ENCODE data around the gene BCL2L13.
"Not testable (repeated sequence)": the region's sequence is repeated elsewhere in the genome, so short reads cannot be mapped to it uniquely, and the experiment has no call there.

BCL2L13 gene

GRCh38 chr22:17642357-17642756, 3.8 kb downstream of the BCL2L13 start:
- H3K36me3 ChIP-seq (replicated peaks); H3K9me3 ChIP-seq; DNase-seq (ENCODE audit: low spot score in 2 of 2); H3K4me3 ChIP-seq; H3K4me1 ChIP-seq; H3K27me3 ChIP-seq (ENCODE audit: low read depth); in situ Hi-C loops (cut with MboI; ENCODE audit: low sequenced_read_pairs): not testable (repeated sequence)

- no peaks in the 10 kb centered on the region for H3K9me3 ChIP-seq
- no peaks in the 10 kb centered on the region for H3K27me3 ChIP-seq (ENCODE audit: low read depth)
- no peak overlapping the region for H3K4me3 ChIP-seq
- H3K36me3 ChIP-seq (replicated peaks) = no peaks in the 10 kb centered on the region
- in situ Hi-C loops (cut with MboI; ENCODE audit: low sequenced_read_pairs) = no loop called here
- no peak for DNase-seq (ENCODE audit: low spot score in 2 of 2)
- H3K4me1 ChIP-seq = peaks cover 4% of the 10 kb centered on the region; the same call in 1 of the 2 replicates
Measured at GRCh38 chr22:17647452-17647851, 8.9 kb downstream of the BCL2L13 start.

GRCh38 chr22:17647991-17648390, 9.4 kb downstream of the BCL2L13 start:
- in situ Hi-C loops (cut with MboI; ENCODE audit: low sequenced_read_pairs) = no loop called here
- no peaks in the 10 kb centered on the region for H3K9me3 ChIP-seq
- H3K4me1 ChIP-seq = peaks cover 4% of the 10 kb centered on the region; the same call in 1 of the 2 replicates
- H3K27me3 ChIP-seq (ENCODE audit: low read depth) = no peaks in the 10 kb centered on the region
- H3K36me3 ChIP-seq (replicated peaks) = no peaks in the 10 kb centered on the region
- no peak for DNase-seq (ENCODE audit: low spot score in 2 of 2)
- H3K4me3 ChIP-seq = no peak overlapping the region

- H3K4me3 ChIP-seq = no peak overlapping the region
- in situ Hi-C loops (cut with MboI; ENCODE audit: low sequenced_read_pairs) = no loop called here
- no peak for DNase-seq (ENCODE audit: low spot score in 2 of 2)
- H3K4me1 ChIP-seq = peaks cover 4% of the 10 kb centered on the region; the same call in 1 of the 2 replicates
- H3K9me3 ChIP-seq = no peaks in the 10 kb centered on the region
- H3K27me3 ChIP-seq (ENCODE audit: low read depth) = no peaks in the 10 kb centered on the region
- no peaks in the 10 kb centered on the region for H3K36me3 ChIP-seq (replicated peaks)
Measured at GRCh38 chr22:17648569-17648968, 10.0 kb downstream of the BCL2L13 start.

- Histone ChIP-seq H3K36me3 (replicated peaks) (peaks cover 16% of the 10 kb centered on the region), H3K4me3 (no peak overlapping the region), H3K4me1 (no peaks in the 10 kb centered on the region), H3K27me3 (ENCODE audit: low read depth) (no peaks in the 10 kb centered on the region), H3K9me3 (no peaks in the 10 kb centered on the region)
- in situ Hi-C loops (cut with MboI; ENCODE audit: low sequenced_read_pairs) = loop anchor here (10.0 kb wide), 2 partner anchors 60 kb away; no protein-coding TSS in a partner anchor
- DNase-seq (ENCODE audit: low spot score in 2 of 2) = no peak
Measured at GRCh38 chr22:17655289-17655688, 16.7 kb downstream of the BCL2L13 start.

- in situ Hi-C loops (cut with MboI; ENCODE audit: low sequenced_read_pairs) = loop anchor here (10.0 kb wide), 2 partner anchors 58 to 62 kb away; no protein-coding TSS in a partner anchor
- Histone ChIP-seq H3K27me3 (ENCODE audit: low read depth) (no peaks in the 10 kb centered on the region), H3K9me3 (no peaks in the 10 kb centered on the region), H3K36me3 (replicated peaks) (peaks cover 16% of the 10 kb centered on the region), H3K4me3 (no peak overlapping the region), H3K4me1 (no peaks in the 10 kb centered on the region)
- DNase-seq (ENCODE audit: low spot score in 2 of 2) = no peak
Measured at GRCh38 chr22:17656870-17657395, 18.4 kb downstream of the BCL2L13 start.

GRCh38 chr22:17664414-17665055, 26.0 kb downstream of the BCL2L13 start:
- H3K27me3 ChIP-seq (ENCODE audit: low read depth) = no peaks in the 10 kb centered on the region
- no peaks in the 10 kb centered on the region for H3K4me1 ChIP-seq
- no peak overlapping the region for H3K4me3 ChIP-seq
- in situ Hi-C loops (cut with MboI; ENCODE audit: low sequenced_read_pairs) = no loop called here
- DNase-seq (ENCODE audit: low spot score in 2 of 2) = no peak
- 0 out of 2 replicates have a peak, but pooled peaks cover 6% of the 10 kb centered on the region for H3K9me3 ChIP-seq
- H3K36me3 ChIP-seq (replicated peaks) = peaks cover 33% of the 10 kb centered on the region

- Histone ChIP-seq H3K9me3 (0 out of 2 replicates have a peak, but pooled peaks cover 6% of the 10 kb centered on the region), H3K4me1 (no peaks in the 10 kb centered on the region), H3K4me3 (no peak overlapping the region), H3K27me3 (ENCODE audit: low read depth) (no peaks in the 10 kb centered on the region), H3K36me3 (replicated peaks) (peaks cover 33% of the 10 kb centered on the region)
- in situ Hi-C loops (cut with MboI; ENCODE audit: low sequenced_read_pairs) = no loop called here
- no peak for DNase-seq (ENCODE audit: low spot score in 2 of 2)
Measured at GRCh38 chr22:17665248-17665647, 26.7 kb downstream of the BCL2L13 start.

GRCh38 chr22:17665854-17666253, 27.3 kb downstream of the BCL2L13 start:
- no peak for DNase-seq (ENCODE audit: low spot score in 2 of 2)
- no peaks in the 10 kb centered on the region for H3K27me3 ChIP-seq (ENCODE audit: low read depth)
- H3K4me1 ChIP-seq = no peaks in the 10 kb centered on the region
- H3K9me3 ChIP-seq = 0 out of 2 replicates have a peak, but pooled peaks cover 6% of the 10 kb centered on the region
- in situ Hi-C loops (cut with MboI; ENCODE audit: low sequenced_read_pairs) = no loop called here
- H3K4me3 ChIP-seq = no peak overlapping the region
- H3K36me3 ChIP-seq (replicated peaks) = peaks cover 33% of the 10 kb centered on the region

GRCh38 chr22:17671521-17672092, 33.0 kb downstream of the BCL2L13 start:
- DNase-seq (ENCODE audit: low spot score in 2 of 2); H3K36me3 ChIP-seq (replicated peaks); H3K27me3 ChIP-seq (ENCODE audit: low read depth); H3K4me1 ChIP-seq; H3K9me3 ChIP-seq; H3K4me3 ChIP-seq; in situ Hi-C loops (cut with MboI; ENCODE audit: low sequenced_read_pairs): not testable (repeated sequence)

- in situ Hi-C loops (cut with MboI; ENCODE audit: low sequenced_read_pairs) = no loop called here
- Histone ChIP-seq H3K9me3 (no peaks in the 10 kb centered on the region), H3K4me3 (no peak overlapping the region), H3K27me3 (ENCODE audit: low read depth) (no peaks in the 10 kb centered on the region), H3K36me3 (replicated peaks) (no peaks in the 10 kb centered on the region; the same call in 1 of the 2 replicates), H3K4me1 (peaks cover 9% of the 10 kb centered on the region)
- DNase-seq (ENCODE audit: low spot score in 2 of 2) = peak in 1 of 2 experiments; percentile 35
Measured at GRCh38 chr22:17672417-17672991, 33.9 kb downstream of the BCL2L13 start.

GRCh38 chr22:17674152-17674551, 35.6 kb downstream of the BCL2L13 start:
- in situ Hi-C loops (cut with MboI; ENCODE audit: low sequenced_read_pairs) = no loop called here
- H3K27me3 ChIP-seq (ENCODE audit: low read depth) = no peaks in the 10 kb centered on the region
- no peaks in the 10 kb centered on the region; the same call in 1 of the 2 replicates for H3K36me3 ChIP-seq (replicated peaks)
- H3K9me3 ChIP-seq = no peaks in the 10 kb centered on the region
- no peak for DNase-seq (ENCODE audit: low spot score in 2 of 2)
- peaks cover 9% of the 10 kb centered on the region for H3K4me1 ChIP-seq
- no peak overlapping the region for H3K4me3 ChIP-seq

GRCh38 chr22:17675584-17675983, 37.0 kb downstream of the BCL2L13 start:
- Histone ChIP-seq H3K27me3 (ENCODE audit: low read depth) (no peaks in the 10 kb centered on the region), H3K4me1 (peaks cover 9% of the 10 kb centered on the region), H3K36me3 (replicated peaks) (no peaks in the 10 kb centered on the region), H3K4me3 (no peak overlapping the region), H3K9me3 (no peaks in the 10 kb centered on the region)
- no peak for DNase-seq (ENCODE audit: low spot score in 2 of 2)
- in situ Hi-C loops (cut with MboI; ENCODE audit: low sequenced_read_pairs) = no loop called here

- Histone ChIP-seq H3K4me1 (no peaks in the 10 kb centered on the region), H3K27me3 (ENCODE audit: low read depth) (no peaks in the 10 kb centered on the region), H3K9me3 (no peaks in the 10 kb centered on the region), H3K4me3 (no peak overlapping the region), H3K36me3 (replicated peaks) (no peaks in the 10 kb centered on the region; the same call in 1 of the 2 replicates)
- in situ Hi-C loops (cut with MboI; ENCODE audit: low sequenced_read_pairs) = no loop called here
- no peak for DNase-seq (ENCODE audit: low spot score in 2 of 2)
Measured at GRCh38 chr22:17678817-17679385, 40.3 kb downstream of the BCL2L13 start.

All from HAP-1 (cell line).